Lung microvascular endothelial cell (primary cell): ENCODE measurements around the gene LYPLA2. TPM values are rescaled to one million over a fixed set of nuclear protein-coding genes. Genes with fewer than 3 reads are reported as not detected.
"Not testable (repeated sequence)": the region's sequence is repeated elsewhere in the genome, so short reads cannot be mapped to it uniquely, and the experiment has no call there.

Source experiments
- DNase-seq, 2 donors: peaks; one replicate each; pipeline versions ENCODE4 v3.0.0 to v3.0.0-alpha.2; 2010; ENCODE audit warnings: low read depth in 2 of 2
- total RNA-seq: library from RNA; depleted of rRNA; stranded (reverse); fragments of >200 nt; gene quantifications from 2 replicates; pipeline ENCODE4 v1.2.1, GENCODE V29; 2014

Gene LYPLA2
- total RNA-seq, 1 donor from 2014 or later: 92.7 TPM

GRCh38 chr1:23800400-23801337 lies 9.7 kb downstream of the LYPLA2 start, which contains the start of gene GALE:
TSS of gene GALE (minus strand) at chr1:23800754. CDS start at chr1:23799007, 1,747 bp downstream.
- peak; percentile 97 for DNase-seq

DNA sequence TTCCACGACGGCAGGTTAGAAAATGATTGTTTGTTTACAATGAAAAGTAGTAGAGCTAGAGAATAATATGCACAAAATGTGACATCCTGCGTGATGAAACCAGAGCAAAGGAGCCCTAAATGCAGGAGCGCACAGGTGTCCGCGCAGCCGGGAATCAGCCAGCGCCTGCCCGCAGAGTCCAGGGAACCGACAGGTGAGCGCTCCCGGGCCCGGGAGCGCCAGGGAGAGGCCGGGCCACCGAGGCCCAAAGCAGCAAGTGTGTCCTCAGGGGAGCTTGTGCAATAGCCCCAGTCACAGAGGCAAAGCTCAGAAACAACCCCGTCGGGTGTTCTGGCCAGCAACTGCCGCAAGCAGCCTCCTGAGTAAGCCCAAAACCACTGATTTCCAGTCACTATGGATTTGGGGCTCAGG lies 10.4 kb downstream of the LYPLA2 start:
- DNase-seq: no peak

DNA sequence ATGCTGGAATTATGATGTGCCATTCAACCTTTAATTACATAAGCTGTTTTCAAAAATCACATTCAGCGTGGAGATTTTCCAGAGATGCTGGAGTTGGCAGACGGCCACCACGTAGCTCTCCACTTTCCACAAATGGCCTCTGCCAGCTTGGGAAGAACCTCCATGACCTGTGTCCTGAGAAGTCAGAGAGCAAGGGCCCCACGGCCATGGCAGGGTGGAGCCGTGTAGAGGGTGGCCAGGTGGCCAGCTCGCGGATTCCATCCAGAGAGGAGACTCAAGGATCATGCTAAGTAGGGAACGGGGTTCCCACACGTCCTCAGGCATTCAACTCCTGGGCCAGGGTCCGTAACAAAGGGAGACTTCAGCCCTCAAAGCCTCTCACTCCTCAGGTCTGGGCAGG lies 10.9 kb downstream of the LYPLA2 start:
- no peak for DNase-seq

DNA sequence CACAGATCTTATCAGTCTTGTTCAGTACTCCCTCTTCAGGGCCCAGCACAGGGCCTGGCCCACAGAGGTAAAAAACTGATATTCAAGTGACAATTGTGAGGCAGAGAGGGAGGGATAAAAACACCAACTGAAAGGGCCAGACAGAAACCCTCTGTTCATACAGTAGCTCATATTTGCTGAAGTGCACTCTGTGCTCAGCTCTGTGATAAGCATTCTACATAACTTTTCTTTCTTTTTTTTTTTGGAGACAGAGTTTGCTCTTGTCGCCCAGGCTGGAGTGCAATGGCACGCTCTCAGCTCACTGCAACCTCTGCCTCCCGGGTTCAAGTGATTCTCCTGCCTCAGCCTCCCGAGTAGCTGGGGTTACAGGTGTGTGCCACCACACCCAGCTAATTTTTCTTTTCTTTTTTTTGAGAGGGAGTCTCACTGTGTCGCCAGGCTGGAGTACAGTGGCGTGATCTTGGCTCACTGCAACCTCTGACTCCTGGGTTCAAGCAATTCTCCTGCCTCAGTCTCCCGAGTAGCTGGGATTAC lies 11.9 kb downstream of the LYPLA2 start:
- DNase-seq: not testable (repeated sequence)

- no peak for DNase-seq
Observed at GRCh38 chr1:23803674-23804073, 12.7 kb downstream of the LYPLA2 start.

GRCh38 chr1:23804183-23804835 lies 13.4 kb downstream of the LYPLA2 start:
- DNase-seq: no peak

- no peak for DNase-seq
Observed at GRCh38 chr1:23805025-23805424, 14.1 kb downstream of the LYPLA2 start.

DNA sequence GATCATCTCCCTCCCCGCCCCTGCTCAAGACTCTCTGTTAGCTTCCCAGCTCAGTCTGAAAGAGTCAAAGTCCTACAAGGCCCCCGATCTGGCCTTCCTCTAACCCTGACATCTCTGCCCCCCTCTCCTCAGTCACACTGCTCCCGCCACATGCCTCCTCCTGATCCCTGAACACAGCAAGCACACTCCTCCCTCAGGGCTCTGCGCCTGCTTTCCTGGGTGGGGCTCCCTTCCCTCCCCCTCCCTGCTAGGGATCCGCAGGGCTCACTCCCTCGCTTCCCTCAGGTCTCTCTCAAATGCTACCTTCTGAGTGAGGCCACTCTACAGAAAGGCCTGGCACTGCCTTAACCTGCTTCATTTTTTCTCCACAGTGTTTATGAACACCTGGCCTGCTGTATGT lies 15.3 kb downstream of the LYPLA2 start:
- DNase-seq: no peak

DNA sequence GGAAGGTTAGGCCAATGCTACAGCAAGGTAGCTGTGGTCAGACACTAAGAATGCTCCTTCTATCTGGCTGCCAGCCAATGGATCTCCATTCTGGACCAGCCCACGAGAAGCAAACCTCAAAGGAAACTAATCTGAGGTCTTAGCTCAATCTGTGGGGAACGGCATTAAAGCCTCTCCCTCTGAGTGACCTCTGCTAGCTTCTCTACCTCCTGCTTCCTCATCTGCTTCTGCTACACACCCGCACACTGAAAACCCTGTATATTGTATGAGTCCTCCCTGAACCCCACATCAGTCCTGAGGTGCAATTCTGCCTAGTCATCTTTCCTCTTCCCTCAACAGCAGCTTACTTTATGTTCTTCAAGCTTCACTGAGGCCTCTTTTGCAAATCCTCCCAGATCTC lies 16.5 kb downstream of the LYPLA2 start:
- DNase-seq: no peak

GRCh38 chr1:23809751-23810171 lies 18.8 kb downstream of the LYPLA2 start:
- peak; percentile 72 to 80 for DNase-seq

GRCh38 chr1:23810818-23811540 lies 20.0 kb downstream of the LYPLA2 start:
- DNase-seq: peak; percentile 60 to 64

DNA sequence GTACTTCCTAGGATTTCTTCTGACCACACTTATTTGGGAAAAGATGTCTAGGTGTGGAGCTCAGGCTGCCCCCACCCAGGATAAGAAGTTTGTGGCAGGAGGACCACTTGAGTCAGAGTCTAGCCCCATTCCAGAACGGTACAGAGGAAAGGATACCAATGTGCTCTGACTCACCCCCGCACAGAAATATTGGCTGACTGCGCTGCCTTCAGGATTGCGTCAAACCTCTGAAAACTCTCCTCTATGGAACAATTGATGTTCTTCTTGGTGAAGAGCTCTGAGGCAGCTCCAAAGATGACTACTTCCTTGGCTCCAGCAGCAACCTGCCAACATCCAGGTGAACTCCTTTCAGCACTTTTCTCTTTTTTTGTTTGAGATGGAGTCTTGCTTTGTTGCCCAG lies 23.1 kb downstream of the LYPLA2 start:
- no peak for DNase-seq

DNA sequence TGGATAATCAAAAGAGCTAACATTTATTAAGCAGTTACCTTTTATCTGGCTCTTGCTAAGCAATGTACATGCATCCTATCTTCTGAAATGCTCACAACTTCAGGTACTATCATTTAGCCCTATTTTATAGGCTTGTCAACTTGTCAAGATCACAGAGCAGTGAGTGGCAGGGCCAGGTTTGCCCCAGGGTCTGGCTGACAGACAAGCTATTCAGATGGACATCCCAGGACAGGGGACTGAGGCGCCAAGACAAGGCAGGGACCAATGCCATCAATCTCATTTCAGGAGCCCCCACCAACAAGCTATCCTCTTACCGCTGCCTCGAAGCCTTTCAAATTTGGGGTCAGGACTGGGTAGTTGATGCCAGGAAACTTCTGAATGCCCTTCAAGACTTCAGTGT lies 25.4 kb downstream of the LYPLA2 start:
- DNase-seq: no peak

- DNase-seq: no peak
Observed at GRCh38 chr1:23816906-23817305, 26.0 kb downstream of the LYPLA2 start.

- DNase-seq: no peak
Observed at GRCh38 chr1:23817633-23818032, 26.7 kb downstream of the LYPLA2 start.

- DNase-seq: no peak
Observed at GRCh38 chr1:23823767-23824166, 32.8 kb downstream of the LYPLA2 start.

GRCh38 chr1:23824711-23825075 lies 33.7 kb downstream of the LYPLA2 start:
- DNase-seq: peak in 1 of 2 donors; percentile 14

DNA sequence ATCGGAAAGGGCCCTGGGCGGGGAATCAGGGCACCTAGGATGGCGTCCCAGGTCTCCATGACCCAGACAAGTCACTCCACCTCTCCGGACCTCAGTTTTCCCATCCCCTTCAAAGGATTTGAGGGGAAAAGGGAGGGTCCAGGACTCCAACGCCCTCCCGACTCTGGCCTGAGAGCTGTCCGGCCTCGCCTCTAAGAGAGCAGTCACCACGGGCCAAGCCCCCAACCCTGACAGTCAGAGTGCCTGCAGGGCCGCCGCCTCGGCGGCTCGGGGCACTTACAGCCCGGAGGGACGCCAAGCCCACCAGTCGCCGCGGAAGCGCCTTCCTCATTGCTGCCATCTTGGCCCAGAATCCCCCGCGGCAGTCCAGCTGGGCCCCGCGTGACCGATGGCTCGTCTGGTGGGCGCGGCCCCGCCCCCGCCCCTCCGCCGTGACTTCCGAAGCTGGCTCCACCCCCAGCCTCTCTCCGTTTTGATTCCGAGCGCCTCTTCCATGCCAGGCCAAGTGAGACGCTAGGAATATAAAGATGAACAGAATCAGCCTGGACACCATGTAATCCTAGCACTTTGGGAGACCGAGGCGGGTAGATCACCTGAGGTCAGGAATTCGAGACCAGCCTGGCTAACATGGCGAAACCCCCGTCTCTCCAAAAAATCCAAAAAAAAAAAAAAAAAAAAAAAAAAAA lies 34.3 kb downstream of the LYPLA2 start, which contains the start of gene HMGCL:
Gene HMGCL (minus strand): TSS at position 354 of the 686 bp plus-strand sequence. CDS start 14 bp downstream, at position 340.
- peak; percentile 91 to 94 for DNase-seq

GRCh38 chr1:23825762-23826522 lies 35.0 kb downstream of the LYPLA2 start:
- DNase-seq: no peak

- DNase-seq: not testable (repeated sequence)
Observed at GRCh38 chr1:23826590-23826989, 35.6 kb downstream of the LYPLA2 start.
